ENCODE measurements around the gene SLC27A3.

SLC27A3 gene

GRCh38 chr1:153734396-153735089 is 40.7 kb upstream of the SLC27A3 start:
- H3K9me3 ChIP-seq (ENCODE audit: severe bottlenecking) = no peaks in the 10 kb centered on the region
- H3K4me3 ChIP-seq (ENCODE audit: low read depth, low read length) = no peak overlapping the region
- peak overlapping the region; percentile 27; the same call in 1 of the 2 replicates for H3K27ac ChIP-seq
- H3K36me3 ChIP-seq = peaks cover 21% of the 10 kb centered on the region
- no peak for DNase-seq
- no peaks in the 10 kb centered on the region for H3K27me3 ChIP-seq (ENCODE audit: insufficient read depth, low read depth, severe bottlenecking)
- TF ChIP-seq, protein P1, sequence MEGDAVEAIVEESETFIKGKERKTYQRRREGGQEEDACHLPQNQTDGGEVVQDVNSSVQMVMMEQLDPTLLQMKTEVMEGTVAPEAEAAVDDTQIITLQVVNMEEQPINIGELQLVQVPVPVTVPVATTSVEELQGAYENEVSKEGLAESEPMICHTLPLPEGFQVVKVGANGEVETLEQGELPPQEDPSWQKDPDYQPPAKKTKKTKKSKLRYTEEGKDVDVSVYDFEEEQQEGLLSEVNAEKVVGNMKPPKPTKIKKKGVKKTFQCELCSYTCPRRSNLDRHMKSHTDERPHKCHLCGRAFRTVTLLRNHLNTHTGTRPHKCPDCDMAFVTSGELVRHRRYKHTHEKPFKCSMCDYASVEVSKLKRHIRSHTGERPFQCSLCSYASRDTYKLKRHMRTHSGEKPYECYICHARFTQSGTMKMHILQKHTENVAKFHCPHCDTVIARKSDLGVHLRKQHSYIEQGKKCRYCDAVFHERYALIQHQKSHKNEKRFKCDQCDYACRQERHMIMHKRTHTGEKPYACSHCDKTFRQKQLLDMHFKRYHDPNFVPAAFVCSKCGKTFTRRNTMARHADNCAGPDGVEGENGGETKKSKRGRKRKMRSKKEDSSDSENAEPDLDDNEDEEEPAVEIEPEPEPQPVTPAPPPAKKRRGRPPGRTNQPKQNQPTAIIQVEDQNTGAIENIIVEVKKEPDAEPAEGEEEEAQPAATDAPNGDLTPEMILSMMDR (IDR thresholded peaks at IDR 0.05; ENCODE audit: low read depth, low read length) = no peak

DNA sequence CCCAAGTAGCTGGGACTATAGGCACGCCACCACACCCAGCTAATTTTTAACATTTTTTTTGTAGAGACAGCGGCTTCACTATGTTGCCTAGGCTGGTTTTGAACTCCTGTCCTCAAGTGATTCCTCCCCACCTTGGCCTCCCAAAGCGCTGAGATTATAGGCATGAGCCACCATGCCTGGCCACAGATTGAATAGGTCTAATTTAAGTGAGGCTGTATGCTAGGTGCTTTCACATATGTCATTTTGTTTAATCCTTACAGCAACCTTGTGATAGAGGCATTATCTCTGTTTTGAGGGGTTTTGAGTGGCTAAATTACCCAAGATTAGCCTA is 40.2 kb upstream of the SLC27A3 start:
- H3K27me3 ChIP-seq (ENCODE audit: insufficient read depth, low read depth, severe bottlenecking) = no peaks in the 10 kb centered on the region
- peak; percentile 61 for DNase-seq

GRCh38 chr1:153741986-153742385 is 33.2 kb upstream of the SLC27A3 start:
- no peak overlapping the region for H3K27ac ChIP-seq
- TF ChIP-seq, protein P1 (IDR thresholded peaks at IDR 0.05; ENCODE audit: low read depth, low read length) = no peak
- H3K9me3 ChIP-seq (ENCODE audit: severe bottlenecking) = no peaks in the 10 kb centered on the region
- no peaks in the 10 kb centered on the region for H3K27me3 ChIP-seq (ENCODE audit: insufficient read depth, low read depth, severe bottlenecking)
- H3K4me3 ChIP-seq (ENCODE audit: low read depth, low read length) = no peak overlapping the region
- H3K36me3 ChIP-seq = peaks cover 77% of the 10 kb centered on the region
- DNase-seq = no peak

More for the DNA sequence above, 40.2 kb upstream of the SLC27A3 start:
- H3K27ac ChIP-seq = peak overlapping the region; percentile 27
- TF ChIP-seq, protein P1 (IDR thresholded peaks at IDR 0.05; ENCODE audit: low read depth, low read length) = no peak
- H3K4me3 ChIP-seq (ENCODE audit: low read depth, low read length) = no peak overlapping the region
- peaks cover 23% of the 10 kb centered on the region for H3K36me3 ChIP-seq
- H3K9me3 ChIP-seq (ENCODE audit: severe bottlenecking) = no peaks in the 10 kb centered on the region

DNA sequence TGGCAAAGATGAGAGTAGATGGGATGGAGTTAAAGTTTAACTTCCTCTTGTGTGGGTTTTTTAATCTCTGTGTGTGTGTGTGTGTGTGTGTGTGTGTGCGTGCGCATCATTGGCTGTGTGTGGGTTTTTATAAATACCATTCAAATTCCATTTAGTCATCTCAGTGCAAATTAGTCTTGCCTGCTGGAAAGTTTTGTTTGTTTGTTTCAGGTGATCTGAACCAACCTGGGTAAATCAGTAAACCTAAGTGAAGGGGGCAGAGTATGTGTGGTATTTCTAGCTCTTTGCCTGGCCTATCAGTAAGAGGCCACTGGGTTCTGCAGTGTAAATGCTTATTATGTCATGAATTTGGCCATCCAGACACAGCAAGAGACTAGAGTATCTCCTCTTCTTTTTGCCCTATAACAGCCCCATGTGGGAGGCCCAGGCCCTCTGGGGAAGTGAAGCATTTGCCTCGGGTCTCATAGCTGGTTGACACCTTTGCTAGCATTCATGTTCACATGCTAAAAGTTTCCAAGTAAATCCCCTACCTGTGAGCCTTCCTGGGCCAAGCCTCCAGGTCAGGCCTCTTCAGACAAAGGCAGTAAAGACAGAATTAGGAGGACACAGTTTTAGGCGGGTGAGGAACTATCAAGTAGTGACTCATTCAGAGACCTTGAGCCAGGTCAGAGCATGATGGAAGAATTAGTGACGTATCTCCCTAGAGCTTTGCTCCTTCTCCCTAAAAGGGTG is 32.6 kb upstream of the SLC27A3 start:
- H3K4me3 ChIP-seq (ENCODE audit: low read depth, low read length) = no peak overlapping the region
- H3K27ac ChIP-seq = no peak overlapping the region
- peaks cover 83% of the 10 kb centered on the region for H3K36me3 ChIP-seq
- H3K9me3 ChIP-seq (ENCODE audit: severe bottlenecking) = no peaks in the 10 kb centered on the region
- TF ChIP-seq, protein P1 (IDR thresholded peaks at IDR 0.05; ENCODE audit: low read depth, low read length) = no peak
- no peaks in the 10 kb centered on the region for H3K27me3 ChIP-seq (ENCODE audit: insufficient read depth, low read depth, severe bottlenecking)
- DNase-seq = no peak

- Histone ChIP-seq H3K36me3 (peaks cover 95% of the 10 kb centered on the region), H3K4me3 (ENCODE audit: low read depth, low read length) (no peak overlapping the region), H3K27ac (no peak overlapping the region), H3K9me3 (ENCODE audit: severe bottlenecking) (no peaks in the 10 kb centered on the region), H3K27me3 (ENCODE audit: insufficient read depth, low read depth, severe bottlenecking) (no peaks in the 10 kb centered on the region)
- no peak for DNase-seq
- TF ChIP-seq, protein P1 (IDR thresholded peaks at IDR 0.05; ENCODE audit: low read depth, low read length) = no peak
These were observed 29.8 kb upstream of the SLC27A3 start for GRCh38 chr1:153745417-153745816.

Data from WERI-Rb-1 (cell line).